Activated naive CD4-positive, alpha-beta T cell treated with anti-CD3 and anti-CD28 coated beads, Interleukin-2, amount 10 ng/mL, durations not matched to agents 7 days and 5 days (primary cell): ENCODE measurements around the gene IL1B.
"Not testable (repeated sequence)": the region's sequence is repeated elsewhere in the genome, so short reads cannot be mapped to it uniquely, and the experiment has no call there.

ENCODE experiments used
- CTCF ChIA-PET: fragments of 350-600 bp; sonication (Branson Sonifier 250); formaldehyde crosslinking; loops from one replicate; lab custom pipeline; 2021; ENCODE audit warnings: antibody characterized with exemption; lab: Charles Lee
- DNase-seq: peaks from one replicate; pipeline ENCODE4 v3.0.0-alpha.2; 2020
- H3K27ac Mint-ChIP-seq: one replicate; pipeline ENCODE4 v1.8.0; 2021; ENCODE audit warnings: mild to moderate bottlenecking, moderate library complexity, mixed read lengths
- H3K27me3 Mint-ChIP-seq: one replicate; pipeline ENCODE4 v1.8.0; 2021; ENCODE audit warnings: mild to moderate bottlenecking, mixed read lengths
- H3K36me3 Mint-ChIP-seq: one replicate; pipeline ENCODE4 v1.8.0; 2021; ENCODE audit warnings: mixed read lengths
- H3K4me1 Mint-ChIP-seq: one replicate; pipeline ENCODE4 v1.8.0; 2021; ENCODE audit warnings: mixed read lengths
- H3K4me3 Mint-ChIP-seq: one replicate; pipeline ENCODE4 v1.8.0; 2021; ENCODE audit warnings: mild to moderate bottlenecking, moderate library complexity, mixed read lengths
- H3K9me3 Mint-ChIP-seq: one replicate; pipeline ENCODE4 v1.8.0; 2021; ENCODE audit warnings: mixed read lengths

Gene IL1B

DNA sequence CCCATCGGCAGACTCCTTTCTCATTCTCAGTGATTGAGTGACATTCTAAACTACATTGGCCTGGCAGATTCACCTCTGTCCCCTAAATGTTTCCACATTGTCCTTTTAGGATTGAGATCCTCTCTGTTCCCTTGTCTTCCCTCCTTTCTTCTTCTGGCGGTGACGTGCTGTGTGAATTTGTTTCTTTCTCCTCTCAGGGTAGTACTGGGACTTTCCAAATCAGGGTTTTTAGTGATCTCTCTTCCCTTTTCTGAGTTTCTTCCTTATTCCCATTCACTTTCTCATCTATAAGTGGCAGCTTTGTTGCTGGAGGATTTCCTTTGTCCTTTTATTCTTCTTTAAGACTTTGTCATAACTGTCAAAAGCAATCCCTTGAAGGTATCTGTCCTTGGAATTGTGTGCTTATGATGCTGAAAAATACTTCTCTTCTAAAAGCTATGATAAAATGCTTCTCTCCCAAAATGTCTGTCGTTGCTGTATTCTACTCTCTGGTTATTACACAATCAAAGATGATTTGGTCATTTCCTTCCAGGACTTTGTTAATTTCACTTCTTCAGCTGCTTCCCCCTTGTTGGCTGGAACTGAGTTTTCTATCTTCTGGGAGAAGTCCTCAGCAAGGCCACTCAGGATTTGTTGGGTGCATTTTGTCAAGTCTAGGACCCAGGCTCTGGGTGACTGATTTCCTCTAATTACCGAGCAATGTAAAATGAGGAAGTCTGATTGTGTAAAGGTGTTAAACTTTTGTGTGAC, 4.9 kb upstream of the IL1B start:
- no peak overlapping the region for H3K27ac Mint-ChIP-seq
- H3K36me3 Mint-ChIP-seq: no peaks in the 10 kb centered on the region
- no peak for DNase-seq
- H3K4me3 Mint-ChIP-seq: no peak overlapping the region
- no peaks in the 10 kb centered on the region for H3K4me1 Mint-ChIP-seq
- peaks cover 58% of the 10 kb centered on the region for H3K27me3 Mint-ChIP-seq
- H3K9me3 Mint-ChIP-seq: no peaks in the 10 kb centered on the region
- CTCF ChIA-PET: no interaction called here

DNA sequence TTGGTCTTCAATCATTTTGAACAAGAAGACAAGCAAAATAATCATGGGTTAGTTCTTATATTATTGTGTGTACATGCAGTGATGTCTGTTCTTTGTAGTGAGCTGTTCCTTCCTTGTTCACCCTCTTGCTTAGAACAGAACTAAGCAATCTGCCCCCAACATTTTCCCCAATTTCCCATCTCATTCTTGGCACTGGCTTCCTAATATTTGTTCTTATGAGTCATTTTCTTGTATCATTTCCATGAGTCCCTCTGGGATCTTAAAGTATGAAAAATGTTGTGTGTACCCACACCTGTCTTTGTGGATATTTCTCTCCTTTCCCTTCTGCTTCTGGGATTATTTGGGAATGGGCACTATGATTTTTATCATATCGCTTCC, 3.5 kb upstream of the IL1B start:
- CTCF ChIA-PET: interaction anchor here (1.1 kb wide), 1 partner anchor 45 kb away, joined by 3 read pairs; no protein-coding TSS in a partner anchor
- peaks cover 59% of the 10 kb centered on the region for H3K27me3 Mint-ChIP-seq
- no peaks in the 10 kb centered on the region for H3K9me3 Mint-ChIP-seq
- no peaks in the 10 kb centered on the region for H3K36me3 Mint-ChIP-seq
- no peaks in the 10 kb centered on the region for H3K4me1 Mint-ChIP-seq
- H3K27ac Mint-ChIP-seq: no peak overlapping the region
- DNase-seq: no peak
- H3K4me3 Mint-ChIP-seq: no peak overlapping the region

- peaks cover 55% of the 10 kb centered on the region for H3K27me3 Mint-ChIP-seq
- CTCF ChIA-PET: interaction anchor here (0.6 to 1.1 kb wide), 3 partner anchors 46 to 51 kb away, joined by 3 read pairs; no protein-coding TSS in a partner anchor
Measured at GRCh38 chr2:112839407-112840067, 3.0 kb upstream of the IL1B start.

DNA sequence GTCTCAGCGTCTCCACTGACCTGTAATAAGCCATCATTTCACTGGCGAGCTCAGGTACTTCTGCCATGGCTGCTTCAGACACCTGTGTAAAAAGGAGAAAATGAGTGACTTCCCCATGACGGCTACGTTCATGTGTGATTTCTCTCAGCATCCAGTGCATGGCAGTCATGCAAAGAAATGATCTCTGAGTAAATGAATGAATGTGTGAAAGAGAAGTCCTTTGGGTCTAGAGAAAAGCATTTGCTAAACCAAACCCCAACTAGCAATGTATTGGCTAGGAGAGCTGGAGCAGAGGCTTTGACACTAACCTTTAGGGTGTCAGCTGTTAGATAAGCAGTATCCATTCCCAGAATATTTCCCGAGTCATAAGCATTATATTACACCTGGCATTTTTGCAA, 417 bp downstream of the IL1B start:
- H3K9me3 Mint-ChIP-seq: no peaks in the 10 kb centered on the region
- H3K27ac Mint-ChIP-seq: no peak overlapping the region
- CTCF ChIA-PET: interaction anchor here (1.2 kb wide), 1 partner anchor 105 kb away, joined by 3 read pairs; no protein-coding TSS in a partner anchor
- no peak overlapping the region for H3K4me3 Mint-ChIP-seq
- H3K4me1 Mint-ChIP-seq: no peaks in the 10 kb centered on the region
- no peaks in the 10 kb centered on the region for H3K36me3 Mint-ChIP-seq
- H3K27me3 Mint-ChIP-seq: peaks cover 58% of the 10 kb centered on the region
- no peak for DNase-seq

More at GRCh38 chr2:112839407-112840067, 3.0 kb upstream of the IL1B start:
- H3K4me3 Mint-ChIP-seq: no peak overlapping the region
- no peaks in the 10 kb centered on the region for H3K4me1 Mint-ChIP-seq
- H3K36me3 Mint-ChIP-seq: no peaks in the 10 kb centered on the region
- no peaks in the 10 kb centered on the region for H3K9me3 Mint-ChIP-seq
- DNase-seq: no peak
- no peak overlapping the region for H3K27ac Mint-ChIP-seq

DNA sequence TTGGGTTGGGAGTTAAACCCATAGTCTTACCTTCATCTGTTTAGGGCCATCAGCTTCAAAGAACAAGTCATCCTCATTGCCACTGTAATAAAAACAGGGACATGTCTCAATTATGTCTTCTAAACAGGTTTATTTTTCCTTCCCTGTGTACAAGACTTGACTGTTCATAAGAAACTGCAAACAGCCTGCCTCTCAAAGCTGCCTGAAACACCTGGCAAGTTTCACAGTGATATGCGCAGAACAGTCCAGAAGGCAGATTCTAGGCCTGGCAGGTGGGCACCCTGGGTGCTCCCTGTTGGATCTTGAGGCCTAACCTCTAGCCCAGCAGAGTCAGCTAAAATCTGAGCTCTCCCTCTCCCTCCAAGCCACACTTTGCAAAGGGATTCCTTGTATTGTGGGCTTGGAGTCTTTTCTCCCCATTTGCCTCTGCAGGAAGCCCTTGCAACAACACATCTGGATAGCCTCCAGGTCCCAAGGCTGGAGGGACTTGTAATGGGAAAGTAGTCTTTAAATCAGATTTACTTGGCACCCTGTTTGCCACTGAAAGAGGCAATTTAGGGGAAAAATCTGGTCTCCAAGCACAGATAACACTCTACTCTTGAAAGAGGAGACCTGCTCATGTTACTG, 930 bp downstream of the IL1B start:
- DNase-seq: no peak

GRCh38 chr2:112835061-112835501, 1.5 kb downstream of the IL1B start:
- no peaks in the 10 kb centered on the region for H3K36me3 Mint-ChIP-seq
- no peaks in the 10 kb centered on the region for H3K9me3 Mint-ChIP-seq
- H3K27me3 Mint-ChIP-seq: peaks cover 52% of the 10 kb centered on the region
- no peak for DNase-seq
- H3K4me3 Mint-ChIP-seq: no peak overlapping the region
- CTCF ChIA-PET: interaction anchor here (1.2 kb wide), 2 partner anchors 53 to 107 kb away, joined by 3 to 4 read pairs; no protein-coding TSS in a partner anchor
- H3K27ac Mint-ChIP-seq: no peak overlapping the region
- H3K4me1 Mint-ChIP-seq: no peaks in the 10 kb centered on the region

More for the DNA sequence above, 930 bp downstream of the IL1B start:
- CTCF ChIA-PET: interaction anchor here (1.2 kb wide), 2 partner anchors 106 to 107 kb away, joined by 3 to 4 read pairs; no protein-coding TSS in a partner anchor
- H3K27ac Mint-ChIP-seq: no peak overlapping the region
- no peak overlapping the region for H3K4me3 Mint-ChIP-seq
- no peaks in the 10 kb centered on the region for H3K36me3 Mint-ChIP-seq
- no peaks in the 10 kb centered on the region for H3K4me1 Mint-ChIP-seq
- no peaks in the 10 kb centered on the region for H3K9me3 Mint-ChIP-seq
- H3K27me3 Mint-ChIP-seq: peaks cover 56% of the 10 kb centered on the region

DNA sequence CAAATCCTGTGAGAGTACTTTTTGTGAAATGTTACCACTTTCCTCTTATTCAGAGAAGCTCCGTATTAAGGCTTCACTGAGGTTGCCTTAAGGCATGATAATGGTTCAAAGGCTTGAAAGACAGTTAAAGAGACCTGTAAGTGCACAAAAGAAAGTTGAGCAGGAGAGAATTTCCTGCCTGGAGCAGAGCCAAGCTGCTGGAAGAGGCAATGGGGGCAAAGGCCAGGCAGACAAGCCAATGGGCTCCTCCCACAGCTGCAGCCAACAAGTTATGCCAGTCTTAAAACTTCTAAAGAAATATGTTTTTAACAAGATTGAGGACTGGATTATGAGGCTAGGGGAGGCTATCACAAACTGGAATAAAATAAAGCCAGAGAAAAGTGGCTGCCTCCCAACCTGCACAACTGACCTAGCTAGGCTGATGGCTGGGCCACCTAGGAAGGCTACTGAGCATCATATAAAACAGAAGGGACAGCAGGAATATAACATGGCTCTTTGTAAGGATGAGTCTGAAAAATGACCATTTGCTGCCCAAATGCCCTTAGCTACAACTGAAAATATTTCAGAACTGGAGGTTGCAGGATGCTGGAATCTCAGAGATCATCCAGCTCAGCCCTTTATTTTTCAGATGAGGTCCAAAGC, 2.1 kb downstream of the IL1B start:
- no peaks in the 10 kb centered on the region for H3K36me3 Mint-ChIP-seq
- H3K27ac Mint-ChIP-seq: no peak overlapping the region
- no peak for DNase-seq
- H3K4me3 Mint-ChIP-seq: no peak overlapping the region
- peaks cover 53% of the 10 kb centered on the region for H3K27me3 Mint-ChIP-seq
- CTCF ChIA-PET: interaction anchor here (0.6 to 1.2 kb wide), 3 partner anchors 53 to 379 kb away, joined by 3 to 4 read pairs (median 3); no protein-coding TSS in a partner anchor
- no peaks in the 10 kb centered on the region for H3K9me3 Mint-ChIP-seq
- H3K4me1 Mint-ChIP-seq: no peaks in the 10 kb centered on the region

DNA sequence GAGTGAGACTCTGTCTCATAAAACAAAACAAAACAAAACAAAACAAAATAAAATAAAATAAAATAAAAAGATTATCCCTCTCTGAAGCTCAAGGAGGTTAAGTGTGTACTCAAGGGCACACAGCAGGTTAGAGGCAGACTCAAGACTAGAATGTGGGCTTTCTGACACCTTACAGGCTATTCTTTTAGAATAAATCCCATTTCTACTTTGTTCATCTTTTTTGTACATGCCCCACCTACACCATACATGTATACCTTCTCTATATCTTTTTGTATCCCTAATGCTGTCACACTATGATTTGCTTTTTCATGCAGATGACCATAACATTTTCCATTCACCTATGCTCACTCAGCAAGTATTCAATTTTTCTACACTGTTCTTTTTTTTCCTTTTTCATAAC, 2.6 kb downstream of the IL1B start:
- CTCF ChIA-PET: interaction anchor here (0.6 to 1.2 kb wide), 2 partner anchors 52 to 378 kb away, joined by 3 read pairs; no protein-coding TSS in a partner anchor
- Mint-ChIP-seq H3K27me3 (peaks cover 49% of the 10 kb centered on the region), H3K9me3 (no peaks in the 10 kb centered on the region), H3K36me3 (no peaks in the 10 kb centered on the region), H3K27ac (no peak overlapping the region), H3K4me1 (no peaks in the 10 kb centered on the region), H3K4me3 (no peak overlapping the region)
- DNase-seq: no peak

- H3K4me1 Mint-ChIP-seq, H3K9me3 Mint-ChIP-seq, CTCF ChIA-PET, DNase-seq, H3K27ac Mint-ChIP-seq, H3K36me3 Mint-ChIP-seq, H3K4me3 Mint-ChIP-seq: not testable (repeated sequence)
- H3K27me3 Mint-ChIP-seq: peaks cover 49% of the 10 kb centered on the region
Measured at GRCh38 chr2:112833639-112833931, 3.0 kb downstream of the IL1B start.

- H3K27me3 Mint-ChIP-seq: peaks cover 45% of the 10 kb centered on the region
- H3K4me3 Mint-ChIP-seq: no peak overlapping the region
- no peaks in the 10 kb centered on the region for H3K9me3 Mint-ChIP-seq
- H3K4me1 Mint-ChIP-seq: no peaks in the 10 kb centered on the region
- H3K27ac Mint-ChIP-seq: no peak overlapping the region
- CTCF ChIA-PET: no interaction called here
- no peak for DNase-seq
- no peaks in the 10 kb centered on the region for H3K36me3 Mint-ChIP-seq
Measured at GRCh38 chr2:112832841-112833638, 3.5 kb downstream of the IL1B start.

- Mint-ChIP-seq H3K4me3 (no peak overlapping the region), H3K27me3 (peaks cover 41% of the 10 kb centered on the region), H3K4me1 (no peaks in the 10 kb centered on the region), H3K9me3 (no peaks in the 10 kb centered on the region), H3K36me3 (no peaks in the 10 kb centered on the region), H3K27ac (no peak overlapping the region)
- no peak for DNase-seq
- CTCF ChIA-PET: no interaction called here
Measured at GRCh38 chr2:112831946-112832840, 4.4 kb downstream of the IL1B start.

- Mint-ChIP-seq H3K27me3 (peaks cover 38% of the 10 kb centered on the region), H3K4me3 (no peak overlapping the region), H3K4me1 (no peaks in the 10 kb centered on the region), H3K27ac (no peak overlapping the region), H3K9me3 (no peaks in the 10 kb centered on the region), H3K36me3 (no peaks in the 10 kb centered on the region)
- CTCF ChIA-PET: no interaction called here
- no peak for DNase-seq
Measured at GRCh38 chr2:112831513-112831845, 5.1 kb downstream of the IL1B start.
